GM12878 (cell line): ENCODE measurements around the gene LONP1.

ENCODE experiments used
- BRCA1 ChIP-seq: IDR thresholded peaks from 2 replicates; pipeline ENCODE4 v1.6.1; 2011; ENCODE audit warnings: low read depth, low read length, improper control_type of control experiment
- CBFB ChIP-seq: IDR thresholded peaks from 2 replicates; pipeline ENCODE4 v1.6.1; 2016; ENCODE audit warnings: antibody characterized with exemption, low read depth
- CTCF ChIP-seq, 3 experiments: IDR thresholded peaks in 2 of 3; conservative IDR thresholded peaks in 1 of 3; 2 replicates each; pipeline ENCODE4 v1.5.1; 2011; ENCODE audit warnings: low read depth in 3 of 3, low read length in 3 of 3, mild to moderate bottlenecking in 3 of 3, control low read depth in 2 of 3, moderate library complexity in 2 of 3, inconsistent platforms in 1 of 3, mixed read lengths in 1 of 3; ENCODE audit not compliant: control insufficient read depth in 2 of 3, insufficient read depth in 1 of 3; ENCODE audit errors: extremely low read depth in 1 of 3
- EP300 ChIP-seq, 2 experiments: fragments of 150-350 bp in 1 of 2; IDR thresholded peaks; 2 replicates each; pipeline ENCODE4 v1.6.1; 2011 to 2012; ENCODE audit warnings: low read depth in 2 of 2, low read length in 2 of 2, borderline replicate concordance in 1 of 2, improper control_type of control experiment in 1 of 2, inconsistent platforms in 1 of 2; ENCODE audit not compliant: control insufficient read depth in 1 of 2
- ESRRA ChIP-seq: IDR thresholded peaks from 2 replicates; pipeline ENCODE4 v1.6.1; 2012; ENCODE audit warnings: mild to moderate bottlenecking, low read length, improper control_type of control experiment
- EZH2 ChIP-seq: IDR thresholded peaks from 2 replicates; pipeline ENCODE4 v1.6.1; 2012; ENCODE audit warnings: low read depth, mild to moderate bottlenecking, control low read depth, inconsistent platforms, low read length, borderline replicate concordance; ENCODE audit not compliant: control insufficient read depth
- HDGF ChIP-seq: fragments of 450-650 bp; IDR thresholded peaks from 2 replicates; pipeline ENCODE4 v1.6.1; 2016; ENCODE audit warnings: antibody characterized with exemption
- MXI1 ChIP-seq: fragments of 150-350 bp; IDR thresholded peaks from 2 replicates; pipeline ENCODE4 v1.6.1; 2011; ENCODE audit warnings: low read depth, mild to moderate bottlenecking, inconsistent platforms, low read length, improper control_type of control experiment
- ZNF622 ChIP-seq: fragments of 450-650 bp; IDR thresholded peaks from 2 replicates; pipeline ENCODE4 v1.6.1; 2017; ENCODE audit warnings: mild to moderate bottlenecking, inconsistent platforms
- TF ChIP-seq, protein P1 (sequence below): IDR thresholded peaks from 2 replicates; pipeline ENCODE4 v1.6.1; 2012; ENCODE audit warnings: low read length, inconsistent platforms

GRCh38 chr19:5652261-5652660 lies 67.7 kb downstream of the LONP1 start:
- no peak for TF ChIP-seq HDGF
- no peak for TF ChIP-seq EZH2
- TF ChIP-seq CTCF (IDR thresholded peaks at IDR 0.05 in 2 of 3, conservative IDR thresholded peaks at IDR 0.05 in 1 of 3; ENCODE audit: control insufficient read depth in 2 of 3, extremely low read depth in 1 of 3, insufficient read depth in 1 of 3, low read depth in 3 of 3, low read length in 3 of 3), result no peak
- TF ChIP-seq, protein P1, sequence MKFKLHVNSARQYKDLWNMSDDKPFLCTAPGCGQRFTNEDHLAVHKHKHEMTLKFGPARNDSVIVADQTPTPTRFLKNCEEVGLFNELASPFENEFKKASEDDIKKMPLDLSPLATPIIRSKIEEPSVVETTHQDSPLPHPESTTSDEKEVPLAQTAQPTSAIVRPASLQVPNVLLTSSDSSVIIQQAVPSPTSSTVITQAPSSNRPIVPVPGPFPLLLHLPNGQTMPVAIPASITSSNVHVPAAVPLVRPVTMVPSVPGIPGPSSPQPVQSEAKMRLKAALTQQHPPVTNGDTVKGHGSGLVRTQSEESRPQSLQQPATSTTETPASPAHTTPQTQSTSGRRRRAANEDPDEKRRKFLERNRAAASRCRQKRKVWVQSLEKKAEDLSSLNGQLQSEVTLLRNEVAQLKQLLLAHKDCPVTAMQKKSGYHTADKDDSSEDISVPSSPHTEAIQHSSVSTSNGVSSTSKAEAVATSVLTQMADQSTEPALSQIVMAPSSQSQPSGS, result no peak
- no peak for TF ChIP-seq ZNF622
- no peak for TF ChIP-seq BRCA1
- TF ChIP-seq ESRRA, result no peak
- no peak for TF ChIP-seq CBFB
- TF ChIP-seq MXI1, result no peak
- no peak for TF ChIP-seq EP300 (IDR thresholded peaks at IDR 0.05; ENCODE audit: borderline replicate concordance in 1 of 2, control insufficient read depth in 1 of 2, low read depth in 2 of 2, low read length in 2 of 2)
